Esophagus squamous epithelium (tissue), 4 donors: Measurements from ENCODE around the gene ANGPTL1.

Experiments
- POLR2A ChIP-seq, 4 donors: fragments of 450-650 bp; IDR thresholded peaks; one replicate each; pipeline ENCODE4 v1.6.1; 2017; ENCODE audit warnings: antibody characterized with exemption in 4 of 4, mild to moderate bottlenecking in 4 of 4, moderate library complexity in 3 of 4
- TF ChIP-seq, protein P1 (sequence below), 6 experiments: fragments of 450-650 bp in 4 of 6; fragments of 200-600 bp in 2 of 6; sonication (generic) in 2 of 6; IDR thresholded peaks; one replicate each; pipeline ENCODE4 v1.5.1; 2016 to 2019; ENCODE audit warnings: antibody characterized with exemption in 6 of 6, mild to moderate bottlenecking in 4 of 6, moderate library complexity in 4 of 6

DNA sequence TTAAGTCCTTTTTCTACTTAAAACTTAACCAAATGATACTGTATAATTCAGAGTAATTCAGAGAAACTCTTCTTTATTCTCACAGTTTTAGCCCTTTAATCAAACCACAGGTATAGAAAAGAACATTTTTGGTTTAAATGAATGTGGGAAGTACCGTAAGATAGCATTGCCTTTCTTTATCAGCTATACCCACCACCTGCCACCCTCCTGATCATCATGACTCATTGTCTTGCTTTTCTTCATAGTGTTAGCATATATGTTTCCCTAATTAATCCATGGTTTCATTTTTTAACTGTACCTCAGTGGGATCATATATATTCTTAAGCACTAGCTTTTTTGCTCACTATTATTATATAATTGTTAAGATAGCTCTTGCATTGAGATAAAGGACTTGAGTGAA, 27.5 kb upstream of the ANGPTL1 start:
- TF ChIP-seq POLR2A (IDR thresholded peaks at IDR 0.05): no peak
- TF ChIP-seq, protein P1, sequence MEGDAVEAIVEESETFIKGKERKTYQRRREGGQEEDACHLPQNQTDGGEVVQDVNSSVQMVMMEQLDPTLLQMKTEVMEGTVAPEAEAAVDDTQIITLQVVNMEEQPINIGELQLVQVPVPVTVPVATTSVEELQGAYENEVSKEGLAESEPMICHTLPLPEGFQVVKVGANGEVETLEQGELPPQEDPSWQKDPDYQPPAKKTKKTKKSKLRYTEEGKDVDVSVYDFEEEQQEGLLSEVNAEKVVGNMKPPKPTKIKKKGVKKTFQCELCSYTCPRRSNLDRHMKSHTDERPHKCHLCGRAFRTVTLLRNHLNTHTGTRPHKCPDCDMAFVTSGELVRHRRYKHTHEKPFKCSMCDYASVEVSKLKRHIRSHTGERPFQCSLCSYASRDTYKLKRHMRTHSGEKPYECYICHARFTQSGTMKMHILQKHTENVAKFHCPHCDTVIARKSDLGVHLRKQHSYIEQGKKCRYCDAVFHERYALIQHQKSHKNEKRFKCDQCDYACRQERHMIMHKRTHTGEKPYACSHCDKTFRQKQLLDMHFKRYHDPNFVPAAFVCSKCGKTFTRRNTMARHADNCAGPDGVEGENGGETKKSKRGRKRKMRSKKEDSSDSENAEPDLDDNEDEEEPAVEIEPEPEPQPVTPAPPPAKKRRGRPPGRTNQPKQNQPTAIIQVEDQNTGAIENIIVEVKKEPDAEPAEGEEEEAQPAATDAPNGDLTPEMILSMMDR (IDR thresholded peaks at IDR 0.05): no peak
